HL-60/S4 treated with phorbol 12-myristate 13-acetate at 8.2 ng/mL for 4 days and 3 days (cell line): Measurements from ENCODE around the gene CFAP77.

Experiments used
- in situ Hi-C: fragments of 300-500 bp; cut with MboI; formaldehyde crosslinking; loops from 2 replicates; pipeline ENCODE4 v1.15.0; 2022; ENCODE audit warnings: low sequenced_read_pairs

The CFAP77 gene

GRCh38 chr9:132575005-132575609, 165.1 kb downstream of the CFAP77 start:
- in situ Hi-C loops, result no loop called here

DNA sequence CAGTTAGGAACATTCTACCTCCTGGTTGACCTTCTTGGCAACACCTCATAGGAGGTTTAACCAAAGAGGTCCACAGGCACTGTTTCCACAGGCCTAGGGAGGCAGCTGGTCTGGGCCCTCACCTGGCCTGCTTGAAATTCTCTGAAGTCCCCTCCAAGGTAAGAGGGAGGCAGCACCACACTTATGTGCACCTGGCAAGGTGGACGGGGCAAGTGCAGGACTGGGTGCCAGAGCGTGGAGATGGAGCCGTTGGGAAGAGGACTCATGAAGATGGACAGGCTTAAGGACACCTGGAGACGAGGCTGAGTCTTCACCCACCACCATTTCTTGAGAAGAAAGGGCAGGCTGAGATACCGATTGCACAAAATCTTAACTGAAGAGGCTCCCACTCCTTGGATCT, 165.8 kb downstream of the CFAP77 start:
- in situ Hi-C loops, result no loop called here

GRCh38 chr9:132577119-132577518, 167.1 kb downstream of the CFAP77 start:
- in situ Hi-C loops, result no loop called here

- in situ Hi-C loops, result no loop called here
Observed at GRCh38 chr9:132578367-132578932, 168.4 kb downstream of the CFAP77 start.

- in situ Hi-C loops, result no loop called here
Observed at GRCh38 chr9:132579427-132579798, 169.4 kb downstream of the CFAP77 start.

- in situ Hi-C loops, result no loop called here
Observed at GRCh38 chr9:132582276-132582785, 172.3 kb downstream of the CFAP77 start, which contains the start of gene BARHL1. Gene BARHL1 (plus strand): TSS chr9:132582606. CDS start chr9:132582798, 192 bp downstream.

DNA sequence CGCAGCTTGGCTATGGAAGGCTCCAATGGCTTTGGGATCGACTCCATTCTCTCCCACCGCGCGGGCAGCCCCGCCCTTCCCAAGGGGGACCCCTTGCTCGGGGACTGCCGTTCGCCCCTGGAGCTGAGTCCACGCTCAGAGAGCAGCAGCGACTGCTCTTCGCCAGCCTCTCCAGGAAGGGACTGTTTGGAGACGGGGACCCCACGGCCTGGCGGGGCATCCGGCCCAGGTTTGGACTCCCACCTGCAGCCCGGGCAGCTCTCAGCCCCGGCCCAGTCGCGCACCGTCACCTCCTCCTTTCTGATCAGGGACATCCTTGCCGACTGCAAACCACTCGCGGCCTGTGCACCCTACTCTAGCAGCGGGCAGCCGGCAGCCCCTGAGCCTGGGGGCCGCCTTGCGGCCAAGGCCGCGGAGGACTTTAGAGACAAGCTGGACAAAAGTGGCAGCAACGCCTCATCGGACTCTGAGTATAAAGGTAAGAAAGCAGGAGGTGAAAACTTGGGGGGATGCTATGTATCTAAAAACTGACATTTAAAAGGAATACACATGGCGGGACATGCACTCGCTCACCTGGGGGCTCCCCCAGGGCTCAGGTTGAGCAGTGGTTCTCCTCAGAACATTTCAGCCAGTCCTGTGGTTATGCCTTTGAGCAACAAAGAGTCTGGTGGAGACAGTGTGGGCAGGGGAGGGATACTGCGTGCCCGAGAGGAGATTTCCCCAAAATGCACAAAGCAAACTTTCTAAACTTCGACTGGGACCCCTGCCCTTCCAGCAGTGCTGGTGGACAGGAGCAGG, 173.0 kb downstream of the CFAP77 start:
- in situ Hi-C loops, result no loop called here

- in situ Hi-C loops, result no loop called here
Observed at GRCh38 chr9:132583584-132584304, 173.7 kb downstream of the CFAP77 start.

- in situ Hi-C loops, result no loop called here
Observed at GRCh38 chr9:132584601-132585560, 174.9 kb downstream of the CFAP77 start.

DNA sequence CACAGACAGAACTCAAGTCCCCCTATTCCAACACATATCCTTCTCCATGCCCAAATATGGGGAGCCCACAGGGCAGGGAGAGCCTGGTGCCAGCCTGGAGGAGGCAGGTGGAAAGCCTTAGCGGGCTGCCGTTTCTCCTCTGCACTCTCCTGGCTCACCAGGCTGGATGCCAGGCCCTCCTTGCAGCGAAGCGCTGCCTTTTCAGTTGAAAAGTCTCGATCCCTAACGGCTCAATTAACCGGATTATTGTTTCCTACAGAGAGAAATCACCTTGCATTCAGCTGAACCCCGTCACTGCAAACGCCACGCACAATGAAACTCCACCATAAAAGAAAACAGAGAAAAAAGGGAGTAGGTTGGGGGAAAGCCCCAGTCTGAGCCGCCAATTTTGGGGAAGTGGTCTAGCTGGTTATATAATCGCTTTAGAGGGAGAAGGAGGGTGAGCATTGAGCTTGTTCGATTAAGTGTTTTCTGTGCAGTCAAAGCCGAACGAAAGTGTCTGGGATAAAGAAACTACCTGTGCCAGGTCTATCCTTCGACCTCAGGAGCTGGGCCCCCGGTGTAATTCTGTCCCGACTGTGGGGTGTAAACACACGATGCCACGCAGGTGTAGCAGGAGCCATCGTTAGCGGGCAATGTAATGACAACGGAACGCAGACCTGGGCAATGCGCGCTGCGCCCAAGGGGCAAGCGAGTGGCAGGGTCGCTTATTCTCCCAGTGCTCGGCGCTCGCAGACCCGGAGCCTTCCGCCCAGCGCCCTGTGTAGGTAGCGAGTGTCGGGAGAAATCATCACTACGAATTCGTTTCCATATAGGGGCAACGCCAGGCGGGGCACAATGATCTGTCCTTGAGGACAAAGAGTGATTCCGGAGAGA, 176.2 kb downstream of the CFAP77 start:
- in situ Hi-C loops, result no loop called here

GRCh38 chr9:132586830-132587591, 177.0 kb downstream of the CFAP77 start:
- in situ Hi-C loops, result no loop called here

- in situ Hi-C loops, result no loop called here
Observed at GRCh38 chr9:132587592-132587955, 177.6 kb downstream of the CFAP77 start.

- in situ Hi-C loops, result no loop called here
Observed at GRCh38 chr9:132588098-132588497, 178.1 kb downstream of the CFAP77 start.

- in situ Hi-C loops, result no loop called here
Observed at GRCh38 chr9:132588501-132589147, 178.6 kb downstream of the CFAP77 start.

GRCh38 chr9:132589148-132590036, 179.4 kb downstream of the CFAP77 start:
- in situ Hi-C loops, result no loop called here

DNA sequence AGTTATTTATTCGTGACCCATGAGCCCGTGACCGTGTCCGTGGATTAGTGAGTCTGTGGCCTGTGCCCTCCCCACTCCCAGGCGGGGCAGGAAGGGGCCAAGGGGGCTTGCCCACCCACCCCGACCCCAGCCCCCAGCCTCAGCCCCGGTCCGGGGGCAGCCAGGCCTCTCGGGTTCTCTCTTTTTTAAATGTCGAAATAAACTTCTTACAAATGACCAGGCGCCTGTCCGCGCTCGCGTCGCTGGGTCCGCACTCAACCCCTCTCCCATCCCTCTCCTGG, 180.0 kb downstream of the CFAP77 start:
- in situ Hi-C loops, result no loop called here
